Dedifferentiated amniotic fluid mesenchymal stem cell (primary cell): Measurements from ENCODE around the gene PLCH2.

Source experiments
- DNase-seq: peaks from one replicate; pipeline ENCODE4 v3.0.0-alpha.2; 2016; ENCODE audit errors: extremely low spot score

The PLCH2 gene

GRCh38 chr1:2528966-2529783, 53.1 kb downstream of the PLCH2 start:
- no peak for DNase-seq

- DNase-seq, result no peak
Measured at GRCh38 chr1:2529784-2530512, 53.9 kb downstream of the PLCH2 start, which contains the start of gene HES5. TSS of gene HES5 (minus strand) at chr1:2530263. CDS start at chr1:2530164, 99 bp downstream.

- DNase-seq, result no peak
Measured at GRCh38 chr1:2530513-2531361, 54.6 kb downstream of the PLCH2 start.

- DNase-seq, result no peak
Measured at GRCh38 chr1:2532485-2533160, 56.5 kb downstream of the PLCH2 start.

GRCh38 chr1:2533365-2533764, 57.3 kb downstream of the PLCH2 start:
- peak; percentile 16 for DNase-seq

- DNase-seq, result no peak
Measured at GRCh38 chr1:2534315-2534686, 58.2 kb downstream of the PLCH2 start.

GRCh38 chr1:2534687-2535441, 58.8 kb downstream of the PLCH2 start:
- DNase-seq, result no peak

- no peak for DNase-seq
Measured at GRCh38 chr1:2535455-2535854, 59.4 kb downstream of the PLCH2 start.

- DNase-seq, result no peak
Measured at GRCh38 chr1:2535981-2536380, 59.9 kb downstream of the PLCH2 start.

- no peak for DNase-seq
Measured at GRCh38 chr1:2537784-2538115, 61.7 kb downstream of the PLCH2 start.

- DNase-seq, result no peak
Measured at GRCh38 chr1:2538376-2538775, 62.3 kb downstream of the PLCH2 start.

- no peak for DNase-seq
Measured at GRCh38 chr1:2538872-2539271, 62.8 kb downstream of the PLCH2 start.

GRCh38 chr1:2539312-2539907, 63.3 kb downstream of the PLCH2 start:
- no peak for DNase-seq

- no peak for DNase-seq
Measured at GRCh38 chr1:2540816-2541492, 64.9 kb downstream of the PLCH2 start.

- no peak for DNase-seq
Measured at GRCh38 chr1:2541619-2542245, 65.6 kb downstream of the PLCH2 start.

GRCh38 chr1:2542246-2542915, 66.3 kb downstream of the PLCH2 start:
- no peak for DNase-seq

GRCh38 chr1:2543543-2544092, 67.5 kb downstream of the PLCH2 start:
- DNase-seq, result no peak

- DNase-seq, result no peak
Measured at GRCh38 chr1:2544093-2544874, 68.2 kb downstream of the PLCH2 start.
